HG03280 (cell line): Measurements from ENCODE around the gene EGFR.

Experiments
- ATAC-seq: cut with Tn5 transposase; IDR thresholded peaks from one replicate; pipeline ENCODE4 v1.9.1; 2021; ENCODE audit warnings: mild to moderate bottlenecking, moderate library complexity; ENCODE audit not compliant: unreplicated experiment

Gene EGFR

GRCh38 chr7:55060636-55061022, 41.8 kb downstream of the EGFR start:
- no peak for ATAC-seq

- ATAC-seq: no peak
Observed at GRCh38 chr7:55061726-55062499, 43.1 kb downstream of the EGFR start.

- ATAC-seq: no peak
Observed at GRCh38 chr7:55063061-55063460, 44.2 kb downstream of the EGFR start.

GRCh38 chr7:55063633-55064032, 44.8 kb downstream of the EGFR start:
- no peak for ATAC-seq

GRCh38 chr7:55065079-55065478, 46.3 kb downstream of the EGFR start:
- ATAC-seq: no peak

- peak; percentile 45 for ATAC-seq
Observed at GRCh38 chr7:55065511-55066229, 46.9 kb downstream of the EGFR start.

- no peak for ATAC-seq
Observed at GRCh38 chr7:55066524-55066923, 47.7 kb downstream of the EGFR start.

- no peak for ATAC-seq
Observed at GRCh38 chr7:55066938-55067337, 48.1 kb downstream of the EGFR start.

- no peak for ATAC-seq
Observed at GRCh38 chr7:55067748-55068147, 48.9 kb downstream of the EGFR start.

- no peak for ATAC-seq
Observed at GRCh38 chr7:55069271-55069792, 50.5 kb downstream of the EGFR start.

GRCh38 chr7:55070271-55070743, 51.5 kb downstream of the EGFR start:
- no peak for ATAC-seq

- ATAC-seq: no peak
Observed at GRCh38 chr7:55070854-55071253, 52.0 kb downstream of the EGFR start.

- ATAC-seq: no peak
Observed at GRCh38 chr7:55071411-55072175, 52.8 kb downstream of the EGFR start.

GRCh38 chr7:55072251-55072650, 53.4 kb downstream of the EGFR start:
- ATAC-seq: no peak

GRCh38 chr7:55073051-55073511, 54.3 kb downstream of the EGFR start:
- ATAC-seq: peak; percentile 41

GRCh38 chr7:55073976-55074528, 55.2 kb downstream of the EGFR start:
- ATAC-seq: peak; percentile 91

GRCh38 chr7:55075464-55076021, 56.7 kb downstream of the EGFR start:
- ATAC-seq: no peak

- no peak for ATAC-seq
Observed at GRCh38 chr7:55077561-55078410, 59.0 kb downstream of the EGFR start.
